GM12865 (cell line): ENCODE results near the gene KRTAP21-3.

Source experiments
- DNase-seq: peaks from one replicate; pipeline ENCODE4 v3.0.0; 2010; ENCODE audit warnings: low read depth
- H3K4me3 ChIP-seq: 2 replicates; pipeline ENCODE4 v1.5.1; 2011; ENCODE audit warnings: mild to moderate bottlenecking, low read depth, low read length, control low read depth
- TF ChIP-seq, protein P1 (sequence below): IDR thresholded peaks from 2 replicates; pipeline ENCODE4 v1.5.1; 2011; ENCODE audit warnings: low read length, control low read depth, low read depth, inconsistent platforms; ENCODE audit not compliant: insufficient read depth; ENCODE audit errors: missing control alignments

Gene KRTAP21-3

DNA sequence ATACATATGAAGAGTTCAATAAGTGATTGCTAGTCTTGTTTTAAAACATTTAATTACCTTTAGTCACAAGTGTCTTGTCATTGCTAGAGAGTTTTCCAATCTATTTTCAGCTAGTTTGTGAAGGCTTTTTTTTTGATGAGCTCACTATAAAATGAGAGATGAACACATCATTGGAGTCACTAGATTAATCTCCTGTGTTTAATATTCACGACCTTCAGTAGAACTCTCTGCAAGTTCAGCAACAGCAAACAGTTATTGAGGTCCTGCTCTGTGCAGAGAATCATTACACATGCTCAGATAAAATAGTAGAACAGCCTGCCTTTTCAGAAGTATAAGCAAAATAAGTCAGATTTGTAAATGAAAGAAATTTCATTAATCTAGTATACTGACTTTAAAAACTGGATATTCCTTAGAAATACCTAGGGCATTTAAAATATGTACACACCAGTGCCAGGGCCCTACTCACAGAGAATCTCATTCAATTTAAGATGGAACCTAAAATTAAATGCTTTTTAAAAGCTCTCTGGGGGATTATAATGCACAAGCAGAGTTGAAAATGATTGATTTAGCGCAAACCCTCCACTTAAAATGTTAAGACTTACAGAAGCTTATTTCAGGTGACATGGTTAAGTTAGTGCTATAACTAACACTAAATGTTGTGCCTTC, 45.5 kb downstream of the KRTAP21-3 start:
- TF ChIP-seq, protein P1, sequence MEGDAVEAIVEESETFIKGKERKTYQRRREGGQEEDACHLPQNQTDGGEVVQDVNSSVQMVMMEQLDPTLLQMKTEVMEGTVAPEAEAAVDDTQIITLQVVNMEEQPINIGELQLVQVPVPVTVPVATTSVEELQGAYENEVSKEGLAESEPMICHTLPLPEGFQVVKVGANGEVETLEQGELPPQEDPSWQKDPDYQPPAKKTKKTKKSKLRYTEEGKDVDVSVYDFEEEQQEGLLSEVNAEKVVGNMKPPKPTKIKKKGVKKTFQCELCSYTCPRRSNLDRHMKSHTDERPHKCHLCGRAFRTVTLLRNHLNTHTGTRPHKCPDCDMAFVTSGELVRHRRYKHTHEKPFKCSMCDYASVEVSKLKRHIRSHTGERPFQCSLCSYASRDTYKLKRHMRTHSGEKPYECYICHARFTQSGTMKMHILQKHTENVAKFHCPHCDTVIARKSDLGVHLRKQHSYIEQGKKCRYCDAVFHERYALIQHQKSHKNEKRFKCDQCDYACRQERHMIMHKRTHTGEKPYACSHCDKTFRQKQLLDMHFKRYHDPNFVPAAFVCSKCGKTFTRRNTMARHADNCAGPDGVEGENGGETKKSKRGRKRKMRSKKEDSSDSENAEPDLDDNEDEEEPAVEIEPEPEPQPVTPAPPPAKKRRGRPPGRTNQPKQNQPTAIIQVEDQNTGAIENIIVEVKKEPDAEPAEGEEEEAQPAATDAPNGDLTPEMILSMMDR: no peak
- DNase-seq: no peak

DNA sequence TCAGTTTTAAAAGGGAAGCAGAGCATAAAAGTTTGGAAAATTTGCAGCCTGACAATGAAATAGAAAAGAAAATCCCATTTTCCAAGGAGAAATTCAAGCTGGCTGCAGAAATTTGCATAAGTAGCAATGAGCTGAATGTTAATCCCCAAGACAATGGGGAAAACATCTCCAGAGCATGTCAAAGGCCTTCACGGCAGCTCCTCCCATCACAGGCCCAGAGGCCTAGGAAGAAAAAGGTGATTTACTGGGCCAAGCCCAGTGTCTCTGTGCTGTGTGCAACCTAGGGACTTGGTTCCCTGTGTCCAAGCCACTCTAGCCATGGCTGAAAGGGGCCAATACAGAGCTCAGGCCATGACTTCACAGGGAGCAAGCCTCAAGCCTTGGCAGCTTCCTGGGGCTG, 49.8 kb downstream of the KRTAP21-3 start:
- no peak overlapping the region for H3K4me3 ChIP-seq
- TF ChIP-seq, protein P1: no peak
- DNase-seq: no peak

More for the DNA sequence above, 45.5 kb downstream of the KRTAP21-3 start:
- H3K4me3 ChIP-seq: no peak overlapping the region
